Renal pelvis (tissue), 4 donors: ENCODE measurements around the gene EFNA2. TPM values are rescaled to one million over a fixed set of nuclear protein-coding genes. Genes with fewer than 3 reads are reported as not detected.
"Not testable (repeated sequence)": the region's sequence is repeated elsewhere in the genome, so short reads cannot be mapped to it uniquely, and the experiment has no call there.

Experiments
- DNase-seq: peaks from one replicate; pipeline ENCODE4 v3.0.0-alpha.2; 2013
- polyA plus RNA-seq, 3 donors: library from polyadenylated mRNA; unstranded; fragments of 120-200 nt; gene quantifications; one replicate each; pipeline ENCODE4 v1.2.1, GENCODE V29; 2013; ENCODE audit not compliant: insufficient read length in 3 of 3

EFNA2 gene
- polyA plus RNA-seq, 3 donors = 2.2 to 4.4 (median 3.8) TPM

GRCh38 chr19:1296078-1296477 is 10.4 kb downstream of the EFNA2 start:
- DNase-seq = no peak

GRCh38 chr19:1296575-1297271 is 11.1 kb downstream of the EFNA2 start:
- no peak for DNase-seq

- DNase-seq = no peak
Observed at GRCh38 chr19:1298235-1298634, 12.6 kb downstream of the EFNA2 start.

GRCh38 chr19:1299801-1300200 is 14.1 kb downstream of the EFNA2 start:
- DNase-seq = no peak

GRCh38 chr19:1300744-1301490 is 15.2 kb downstream of the EFNA2 start:
- no peak for DNase-seq

GRCh38 chr19:1302533-1303239 is 17.0 kb downstream of the EFNA2 start:
- DNase-seq = no peak

GRCh38 chr19:1304197-1304924 is 18.7 kb downstream of the EFNA2 start:
- DNase-seq = no peak

- DNase-seq = not testable (repeated sequence)
Observed at GRCh38 chr19:1305354-1305753, 19.7 kb downstream of the EFNA2 start.

- DNase-seq = no peak
Observed at GRCh38 chr19:1307320-1307719, 21.6 kb downstream of the EFNA2 start.

- no peak for DNase-seq
Observed at GRCh38 chr19:1307755-1308303, 22.2 kb downstream of the EFNA2 start.

- DNase-seq = no peak
Observed at GRCh38 chr19:1308718-1309117, 23.0 kb downstream of the EFNA2 start.

- no peak for DNase-seq
Observed at GRCh38 chr19:1309977-1310852, 24.5 kb downstream of the EFNA2 start.

GRCh38 chr19:1310853-1311180 is 25.1 kb downstream of the EFNA2 start:
- DNase-seq = no peak

- no peak for DNase-seq
Observed at GRCh38 chr19:1311543-1312091, 25.9 kb downstream of the EFNA2 start.

GRCh38 chr19:1312767-1313694 is 27.4 kb downstream of the EFNA2 start:
- no peak for DNase-seq

GRCh38 chr19:1313695-1314613 is 28.3 kb downstream of the EFNA2 start:
- DNase-seq = no peak

- DNase-seq = no peak
Observed at GRCh38 chr19:1315470-1316166, 29.9 kb downstream of the EFNA2 start.

- no peak for DNase-seq
Observed at GRCh38 chr19:1316466-1316865, 30.8 kb downstream of the EFNA2 start.
